GM19324 (cell line): Measurements from ENCODE around the gene PTPRK.

Experiments used
- ATAC-seq: cut with Tn5 transposase; IDR thresholded peaks from one replicate; pipeline ENCODE4 v1.9.1; 2021; ENCODE audit warnings: mild to moderate bottlenecking, moderate library complexity; ENCODE audit not compliant: unreplicated experiment, low FRiP score

Gene PTPRK

GRCh38 chr6:128517124-128517523, 3.3 kb downstream of the PTPRK start:
- no peak for ATAC-seq

GRCh38 chr6:128516514-128516898, 3.9 kb downstream of the PTPRK start:
- ATAC-seq = no peak

- no peak for ATAC-seq
Observed at GRCh38 chr6:128515550-128516513, 4.6 kb downstream of the PTPRK start.

GRCh38 chr6:128513878-128514277, 6.5 kb downstream of the PTPRK start:
- no peak for ATAC-seq

GRCh38 chr6:128512296-128512695, 8.1 kb downstream of the PTPRK start:
- no peak for ATAC-seq

- ATAC-seq = peak; percentile 49
Observed at GRCh38 chr6:128511506-128511905, 8.9 kb downstream of the PTPRK start.

- ATAC-seq = no peak
Observed at GRCh38 chr6:128509709-128510108, 10.7 kb downstream of the PTPRK start.

- ATAC-seq = no peak
Observed at GRCh38 chr6:128508588-128509296, 11.7 kb downstream of the PTPRK start.

- ATAC-seq = no peak
Observed at GRCh38 chr6:128507337-128508310, 12.8 kb downstream of the PTPRK start.

- peak; percentile 46 for ATAC-seq
Observed at GRCh38 chr6:128505603-128506002, 14.8 kb downstream of the PTPRK start.

GRCh38 chr6:128504003-128504654, 16.3 kb downstream of the PTPRK start:
- ATAC-seq = no peak

GRCh38 chr6:128500749-128501600, 19.4 kb downstream of the PTPRK start:
- no peak for ATAC-seq

GRCh38 chr6:128500014-128500413, 20.4 kb downstream of the PTPRK start:
- ATAC-seq = no peak

- no peak for ATAC-seq
Observed at GRCh38 chr6:128499079-128499731, 21.2 kb downstream of the PTPRK start.

GRCh38 chr6:128498234-128498633, 22.2 kb downstream of the PTPRK start:
- no peak for ATAC-seq

GRCh38 chr6:128495536-128496333, 24.7 kb downstream of the PTPRK start:
- no peak for ATAC-seq

- no peak for ATAC-seq
Observed at GRCh38 chr6:128494440-128494839, 26.0 kb downstream of the PTPRK start.

GRCh38 chr6:128493877-128494276, 26.5 kb downstream of the PTPRK start:
- ATAC-seq = no peak
